Stimulated activated CD8-positive, alpha-beta memory T cell treated with anti-CD3 and anti-CD28 coated beads, Interleukin-4, amount 100 ng/mL, for 48 hours (primary cell): ENCODE measurements around the gene ORC6.

Experiments
- DNase-seq: peaks from one replicate; pipeline ENCODE4 v3.0.0-alpha.2; 2020

The ORC6 gene

GRCh38 chr16:46701615-46702014 is 12.2 kb downstream of the ORC6 start:
- DNase-seq: no peak

DNA sequence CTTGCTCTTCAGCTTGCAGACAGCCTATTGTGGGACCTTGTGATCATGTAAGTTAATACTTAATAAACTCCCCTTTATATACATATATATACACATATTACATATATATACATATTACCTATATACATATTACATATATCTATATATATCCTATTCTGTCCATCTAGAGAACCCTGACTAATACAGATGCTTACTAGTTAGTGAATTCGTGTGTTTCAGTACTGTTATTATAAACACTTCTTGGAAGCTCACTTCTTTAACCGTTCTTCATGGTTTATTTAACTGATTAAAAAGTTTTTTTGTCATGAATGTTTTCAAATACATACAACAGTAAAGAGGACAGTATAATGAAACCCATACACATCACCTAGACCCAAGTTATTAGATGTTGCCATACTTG is 12.6 kb downstream of the ORC6 start:
- no peak for DNase-seq

DNA sequence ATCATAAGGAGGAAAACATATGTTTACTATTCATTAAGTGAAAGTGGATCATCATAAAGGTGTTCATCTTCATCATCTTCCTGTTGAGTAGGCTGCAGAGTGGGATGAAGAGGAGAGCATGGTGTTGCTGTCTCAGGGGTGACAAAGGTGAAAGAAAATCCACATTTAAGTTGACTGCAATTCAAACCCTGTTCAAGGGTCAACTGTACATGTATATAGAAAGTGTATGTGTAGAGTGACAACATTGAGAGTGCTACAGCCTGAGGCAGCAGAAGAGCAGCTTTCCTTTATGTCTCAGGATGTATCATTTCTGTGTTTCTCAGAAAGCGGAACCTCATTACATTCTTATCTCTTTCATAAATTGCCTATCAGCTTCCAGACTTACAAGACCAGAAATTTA is 17.2 kb downstream of the ORC6 start:
- no peak for DNase-seq

- no peak for DNase-seq
These were observed 20.1 kb downstream of the ORC6 start for GRCh38 chr16:46709469-46710005.

GRCh38 chr16:46711106-46712058 is 21.9 kb downstream of the ORC6 start:
- no peak for DNase-seq

GRCh38 chr16:46712911-46713310 is 23.5 kb downstream of the ORC6 start:
- no peak for DNase-seq

GRCh38 chr16:46713634-46714033 is 24.2 kb downstream of the ORC6 start:
- DNase-seq: no peak

GRCh38 chr16:46714797-46715591 is 25.5 kb downstream of the ORC6 start:
- no peak for DNase-seq

DNA sequence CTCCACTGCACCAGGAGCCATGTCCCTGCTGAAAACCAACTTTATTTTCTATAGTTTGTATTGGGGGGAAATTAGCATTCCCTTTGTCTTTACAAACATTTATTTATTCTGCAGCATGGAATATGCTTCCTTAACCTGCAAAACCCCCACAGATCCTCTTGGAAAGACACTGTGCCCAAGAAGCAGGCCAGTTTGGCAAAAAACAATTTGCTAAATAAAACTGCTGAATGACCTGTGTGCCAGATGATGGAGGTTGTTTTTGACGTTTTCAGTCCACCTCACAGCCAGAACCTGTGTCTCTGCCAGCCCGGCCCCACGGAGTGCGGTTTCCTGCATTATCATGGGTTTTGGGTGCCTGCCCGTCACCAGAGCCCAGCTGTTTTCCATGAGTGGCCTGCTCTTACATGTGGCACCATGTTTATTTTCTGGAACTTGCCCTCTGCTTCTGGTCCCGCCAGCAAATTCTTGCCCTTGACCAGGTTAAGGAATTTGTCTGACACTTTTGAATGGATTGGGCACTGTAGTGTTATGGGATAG is 26.4 kb downstream of the ORC6 start:
- no peak for DNase-seq

GRCh38 chr16:46717692-46718091 is 28.2 kb downstream of the ORC6 start:
- no peak for DNase-seq

GRCh38 chr16:46718214-46718613 is 28.8 kb downstream of the ORC6 start:
- DNase-seq: no peak

DNA sequence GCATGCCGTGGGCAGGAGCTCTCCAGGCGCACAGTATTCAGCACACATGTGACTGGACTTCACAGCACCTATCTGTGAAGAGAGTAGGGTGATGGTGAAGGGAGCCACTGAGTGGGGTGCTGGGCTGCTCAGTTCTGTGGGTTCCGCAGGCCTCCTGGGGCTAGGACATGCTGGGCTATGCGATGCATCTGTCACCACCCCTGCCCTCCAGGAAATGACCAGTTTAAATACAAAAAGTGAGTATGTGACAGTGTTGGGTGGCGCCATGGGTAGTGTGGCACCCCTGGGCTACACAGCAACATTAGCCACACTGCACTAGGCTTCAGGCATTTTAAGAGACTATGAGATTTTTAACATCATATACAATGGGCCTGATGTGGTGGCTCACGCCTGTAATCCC is 30.1 kb downstream of the ORC6 start:
- no peak for DNase-seq

- DNase-seq: no peak
These were observed 31.2 kb downstream of the ORC6 start for GRCh38 chr16:46720619-46721018.

DNA sequence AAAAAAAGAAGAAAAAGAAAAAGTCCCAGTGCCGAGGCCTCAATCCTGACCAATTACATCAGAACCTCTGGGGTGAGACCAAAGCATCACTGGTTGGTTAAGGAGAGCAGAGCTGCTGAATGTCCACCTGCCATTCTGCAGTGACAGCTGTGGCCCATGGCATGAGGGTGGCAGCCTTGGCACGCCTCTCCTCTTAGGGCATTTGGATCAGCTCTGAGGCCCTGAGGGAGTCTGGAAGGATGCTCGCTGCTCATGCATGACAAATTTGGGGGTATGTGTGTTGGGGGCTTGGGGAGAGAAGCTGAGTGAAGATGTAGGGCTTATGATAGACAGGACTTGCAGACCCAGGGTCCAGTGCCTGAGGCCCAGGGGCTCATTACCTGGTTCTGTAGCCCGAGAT is 32.4 kb downstream of the ORC6 start:
- DNase-seq: no peak

DNA sequence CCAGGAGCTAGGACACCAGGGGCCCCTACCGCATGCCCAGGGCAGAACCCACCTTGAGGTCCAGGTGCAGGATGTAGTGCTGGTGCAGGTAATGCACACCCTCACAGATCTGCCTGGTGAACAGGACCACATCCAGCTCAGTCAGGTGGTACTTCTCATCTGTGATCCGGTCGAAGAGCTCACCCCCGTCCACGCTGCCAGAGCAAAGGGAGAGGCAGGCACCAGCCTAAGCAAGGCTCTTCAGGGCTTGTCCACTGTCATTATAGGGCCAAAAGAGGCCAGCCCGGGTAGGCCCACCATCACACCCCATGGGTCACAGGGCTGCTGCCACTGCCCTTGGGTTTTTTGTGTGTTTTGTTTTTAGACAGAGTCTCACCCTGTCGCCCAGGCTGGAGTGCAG is 37.7 kb downstream of the ORC6 start:
- DNase-seq: no peak

DNA sequence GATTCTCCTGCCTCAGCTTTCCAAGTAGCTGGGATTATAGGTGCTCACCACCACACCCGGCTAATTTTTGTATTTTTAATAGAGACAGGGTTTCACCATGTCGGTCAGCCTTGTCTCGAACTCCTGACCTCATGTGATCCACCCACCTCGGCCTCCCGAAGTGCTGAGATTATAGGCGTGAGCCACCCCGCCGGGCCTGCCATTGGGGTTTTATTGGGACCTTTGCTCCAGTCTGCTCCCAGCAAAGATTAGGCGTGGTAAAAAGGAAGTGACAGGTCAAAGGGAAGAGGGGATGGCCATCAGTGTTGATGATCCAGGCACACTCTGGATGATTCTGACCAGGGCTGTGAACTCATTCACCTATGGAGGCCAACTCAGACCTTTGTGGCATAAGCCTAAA is 38.2 kb downstream of the ORC6 start:
- DNase-seq: no peak

GRCh38 chr16:46728806-46729205 is 39.3 kb downstream of the ORC6 start:
- DNase-seq: no peak

GRCh38 chr16:46729326-46729995 is 40.0 kb downstream of the ORC6 start:
- DNase-seq: no peak

GRCh38 chr16:46730126-46730525 is 40.7 kb downstream of the ORC6 start:
- no peak for DNase-seq

GRCh38 chr16:46730801-46731690 is 41.6 kb downstream of the ORC6 start:
- no peak for DNase-seq

DNA sequence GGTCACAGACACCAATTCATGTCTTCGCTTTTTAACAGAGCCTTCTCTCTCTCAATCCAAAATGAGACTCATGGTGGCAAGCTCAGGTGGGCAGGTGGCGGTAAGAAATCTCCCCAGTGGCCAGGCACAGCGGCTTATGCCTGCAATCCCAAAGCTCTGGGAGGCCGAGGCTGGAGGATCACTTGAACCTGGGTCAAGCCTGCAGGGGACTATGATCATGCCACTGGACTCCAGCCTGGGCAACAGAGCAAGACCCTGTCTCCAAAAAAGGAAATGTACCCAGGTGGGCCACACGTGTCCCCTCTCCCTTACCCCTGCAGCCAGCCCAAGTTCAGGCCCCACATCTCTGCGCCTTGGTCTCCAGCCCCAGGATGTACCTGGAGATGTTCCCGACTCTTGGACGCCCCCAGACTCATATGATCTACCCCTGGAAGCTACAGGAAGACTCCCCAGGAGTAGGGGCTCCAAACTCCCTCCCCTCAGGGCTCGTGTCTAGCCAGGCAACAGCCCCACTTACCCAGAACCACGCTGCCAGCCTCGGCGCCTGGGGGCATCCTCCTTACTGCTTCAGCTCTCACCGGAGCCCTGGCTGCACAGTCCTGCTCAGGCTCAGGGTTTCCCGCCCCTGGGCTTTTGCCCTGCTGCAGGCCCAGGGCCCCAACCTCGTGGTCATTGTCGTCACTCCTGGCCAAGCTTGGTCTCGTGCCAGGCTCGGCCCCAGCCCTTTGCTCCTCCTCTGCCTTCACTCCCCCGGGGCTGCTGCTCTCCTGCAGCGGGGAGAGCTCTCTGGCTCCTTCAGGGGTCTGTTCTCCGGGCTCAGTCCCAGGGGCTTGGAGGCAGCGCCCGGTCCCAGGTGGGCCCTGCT is 42.5 kb downstream of the ORC6 start:
- DNase-seq: no peak
